HG03060 (cell line): Measurements from ENCODE around the gene MUC22.
"Not testable (repeated sequence)": the region's sequence is repeated elsewhere in the genome, so short reads cannot be mapped to it uniquely, and the experiment has no call there.

Source experiments
- ATAC-seq: cut with Tn5 transposase; IDR thresholded peaks from one replicate; pipeline ENCODE4 v1.9.1; 2021; ENCODE audit warnings: low read depth, moderate number of reproducible peaks; ENCODE audit not compliant: unreplicated experiment

Gene MUC22

GRCh38 chr6:31035862-31036497 lies 25.7 kb downstream of the MUC22 start:
- no peak for ATAC-seq

DNA sequence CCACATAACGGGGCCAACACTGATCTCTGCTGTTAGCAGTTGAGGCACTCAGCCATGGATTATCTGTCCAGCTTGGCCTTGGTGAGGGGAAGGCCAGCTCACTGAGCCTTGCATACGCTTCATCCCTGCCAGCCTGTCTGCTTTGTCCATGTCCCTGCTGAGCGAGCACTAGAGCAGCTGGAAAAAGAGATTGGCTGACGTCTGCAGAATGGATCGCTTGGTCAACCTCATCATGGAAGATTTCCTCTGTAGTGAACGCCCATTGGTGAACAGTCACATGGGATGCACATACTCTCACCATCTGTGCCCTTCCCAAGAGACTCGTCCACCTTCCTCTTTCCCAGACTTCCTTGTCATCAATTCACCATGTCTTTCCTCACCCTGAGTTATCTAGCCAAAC lies 26.9 kb downstream of the MUC22 start:
- no peak for ATAC-seq

DNA sequence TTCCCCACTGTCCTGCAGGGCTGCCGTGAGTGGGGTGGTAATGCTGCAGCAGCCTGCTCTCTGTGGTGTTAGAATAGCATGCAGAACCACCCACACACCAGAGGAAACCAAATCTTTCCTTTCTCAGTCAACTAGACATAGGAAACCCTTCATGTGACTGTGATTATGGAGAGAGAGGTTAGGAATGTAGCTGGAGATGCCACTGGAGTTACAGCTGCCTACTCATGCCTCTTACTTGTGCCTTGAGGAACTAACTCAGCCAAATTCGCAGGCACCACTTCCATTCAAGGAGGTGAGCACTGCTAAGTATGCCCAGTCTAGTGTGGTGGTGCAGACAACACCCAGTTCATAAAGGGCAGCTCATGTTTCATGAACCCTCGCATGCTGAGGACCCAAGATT lies 27.4 kb downstream of the MUC22 start:
- ATAC-seq = no peak

GRCh38 chr6:31038559-31038958 lies 28.3 kb downstream of the MUC22 start:
- ATAC-seq = no peak

GRCh38 chr6:31040801-31041200 lies 30.5 kb downstream of the MUC22 start:
- no peak for ATAC-seq

GRCh38 chr6:31041372-31041974 lies 31.2 kb downstream of the MUC22 start:
- ATAC-seq = no peak

DNA sequence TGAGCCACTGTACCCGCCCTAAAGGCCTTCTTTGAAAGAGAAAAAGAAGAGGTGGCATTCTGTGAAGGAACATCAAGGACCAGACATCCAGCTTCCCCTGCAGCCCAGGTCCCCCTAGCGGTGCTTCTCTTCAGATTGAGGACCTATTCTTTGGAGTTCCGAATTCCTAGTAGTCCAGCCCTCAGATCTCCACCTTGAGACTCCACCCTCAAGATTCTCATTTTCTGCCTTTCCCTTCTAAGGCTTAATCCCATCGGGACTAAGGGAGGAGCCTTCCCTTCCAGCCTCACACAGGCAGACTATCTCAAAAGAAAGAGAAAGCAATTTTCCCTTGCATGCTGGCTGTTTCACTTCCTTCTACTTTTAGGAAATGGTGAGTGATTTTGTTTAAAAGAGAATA lies 32.5 kb downstream of the MUC22 start:
- no peak for ATAC-seq

GRCh38 chr6:31048099-31048498 lies 37.8 kb downstream of the MUC22 start:
- no peak for ATAC-seq

DNA sequence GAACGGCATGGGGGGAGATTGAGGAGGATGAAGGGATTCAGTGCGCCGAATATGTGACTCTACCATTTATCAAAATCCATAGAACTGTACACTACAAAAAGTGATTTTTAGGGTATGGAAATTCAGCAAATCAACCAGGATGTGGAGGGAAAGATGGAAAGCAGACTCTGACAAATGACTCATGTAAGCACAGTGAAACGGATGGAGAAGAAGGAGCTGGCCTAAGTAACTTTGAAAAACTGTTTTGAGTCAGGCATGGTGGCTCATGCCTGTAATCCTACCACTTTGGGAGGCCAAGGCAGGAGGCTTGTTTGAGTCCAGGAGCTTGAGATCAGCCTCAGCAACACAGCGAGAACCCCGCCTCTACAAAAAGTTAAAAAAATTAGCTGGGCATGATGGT lies 39.2 kb downstream of the MUC22 start:
- ATAC-seq = no peak

- ATAC-seq = not testable (repeated sequence)
Observed at GRCh38 chr6:31053187-31053586, 42.9 kb downstream of the MUC22 start.

DNA sequence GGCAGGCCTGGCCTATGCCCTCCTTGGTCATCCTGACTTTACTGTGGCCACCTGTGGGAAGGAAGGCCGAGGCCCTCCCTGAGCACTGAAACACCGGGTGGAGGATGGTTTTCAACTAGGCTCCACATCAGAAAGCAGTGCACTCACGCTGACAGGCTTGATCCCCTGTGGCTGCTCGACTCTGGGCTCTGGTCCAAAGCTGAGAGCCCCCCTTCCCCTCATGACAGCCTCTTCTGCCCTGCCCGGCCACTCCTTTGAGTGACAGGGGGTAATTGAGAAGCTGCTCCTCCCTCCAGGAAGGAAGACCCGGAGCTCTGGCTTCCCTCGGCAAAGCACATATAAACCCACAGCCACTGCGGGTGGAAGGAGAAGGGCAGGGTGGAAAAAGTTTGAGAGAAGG lies 43.6 kb downstream of the MUC22 start:
- no peak for ATAC-seq

DNA sequence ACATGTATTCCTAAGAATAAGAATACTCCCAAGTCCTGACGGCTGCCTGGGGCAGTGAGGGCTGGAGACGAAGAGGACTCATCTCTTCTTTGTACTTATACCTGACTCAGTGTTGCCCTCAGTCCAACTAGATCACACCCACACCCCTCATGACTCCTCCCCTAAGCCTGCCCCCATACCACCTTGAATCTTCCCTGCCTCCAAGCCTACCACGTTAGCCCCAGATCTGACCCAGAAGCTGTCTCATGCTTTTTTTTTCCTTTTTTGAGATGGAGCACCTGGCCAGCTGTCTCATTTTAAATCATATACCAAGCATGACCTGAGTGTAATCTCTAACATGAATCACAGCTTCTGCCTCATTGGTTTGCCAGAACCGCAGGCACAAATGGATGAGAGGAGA lies 45.2 kb downstream of the MUC22 start:
- ATAC-seq = no peak

GRCh38 chr6:31057426-31058003 lies 47.2 kb downstream of the MUC22 start:
- no peak for ATAC-seq

DNA sequence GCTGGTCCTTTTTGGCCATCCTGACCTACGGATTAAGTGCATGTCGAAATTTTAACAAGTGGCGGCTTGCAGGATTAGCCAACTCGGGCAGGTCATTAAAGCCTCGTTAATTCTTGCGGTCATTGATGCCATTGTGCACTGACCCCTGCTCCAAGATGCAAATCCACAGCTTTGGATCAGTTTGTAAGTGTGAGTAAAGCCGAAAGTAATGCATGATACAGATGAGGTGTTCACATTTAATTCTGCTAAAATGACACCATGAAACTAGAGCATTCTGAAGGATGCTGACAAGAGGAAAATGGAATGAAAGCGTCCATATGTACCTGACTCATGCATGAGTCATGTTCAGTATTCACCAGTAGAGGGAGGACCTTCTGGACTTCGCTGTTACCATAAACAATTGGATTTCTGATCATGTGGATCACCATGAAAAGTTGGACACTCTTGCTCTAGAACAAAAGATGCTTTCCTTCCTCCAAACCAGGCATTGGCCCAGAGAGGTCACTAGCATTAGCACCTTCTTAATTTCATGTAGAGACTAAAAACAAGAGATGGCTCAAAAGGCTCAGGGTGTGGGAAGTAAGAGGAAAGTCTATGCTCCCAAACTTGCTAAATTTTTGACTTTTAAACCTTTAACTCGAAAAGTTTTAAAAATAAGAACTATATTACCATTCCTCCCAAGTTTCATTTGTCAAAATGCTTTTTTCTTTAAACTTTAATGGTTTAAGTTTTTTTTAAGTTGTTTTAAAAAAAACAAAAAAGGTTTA lies 48.0 kb downstream of the MUC22 start:
- no peak for ATAC-seq

GRCh38 chr6:31060145-31060544 lies 49.9 kb downstream of the MUC22 start:
- ATAC-seq = no peak

DNA sequence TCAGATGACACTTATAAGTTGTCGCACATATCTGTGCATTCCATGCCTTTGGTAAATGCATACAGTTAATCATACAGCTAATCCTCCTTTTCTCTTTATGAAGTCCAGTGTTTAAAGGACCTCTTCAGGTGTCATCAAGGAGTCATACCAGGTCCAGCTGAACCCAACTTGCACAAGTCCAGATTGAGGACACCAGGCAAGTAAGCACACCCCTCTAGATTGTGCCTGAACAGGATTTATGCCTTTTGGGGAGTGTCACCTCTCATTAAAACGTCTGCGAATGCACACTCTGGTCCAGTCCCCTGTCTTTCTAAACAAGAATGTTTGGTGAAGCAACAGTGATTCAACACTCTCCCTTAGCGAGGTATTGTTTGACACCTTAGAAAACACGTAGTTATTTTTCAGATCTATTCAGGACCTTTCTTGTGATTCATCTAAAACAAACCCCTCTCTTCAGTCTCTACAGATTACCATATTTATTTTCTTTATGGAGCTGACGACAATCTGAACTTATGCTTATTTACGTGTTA lies 53.7 kb downstream of the MUC22 start:
- ATAC-seq = no peak

- no peak for ATAC-seq
Observed at GRCh38 chr6:31065556-31065955, 55.3 kb downstream of the MUC22 start.

DNA sequence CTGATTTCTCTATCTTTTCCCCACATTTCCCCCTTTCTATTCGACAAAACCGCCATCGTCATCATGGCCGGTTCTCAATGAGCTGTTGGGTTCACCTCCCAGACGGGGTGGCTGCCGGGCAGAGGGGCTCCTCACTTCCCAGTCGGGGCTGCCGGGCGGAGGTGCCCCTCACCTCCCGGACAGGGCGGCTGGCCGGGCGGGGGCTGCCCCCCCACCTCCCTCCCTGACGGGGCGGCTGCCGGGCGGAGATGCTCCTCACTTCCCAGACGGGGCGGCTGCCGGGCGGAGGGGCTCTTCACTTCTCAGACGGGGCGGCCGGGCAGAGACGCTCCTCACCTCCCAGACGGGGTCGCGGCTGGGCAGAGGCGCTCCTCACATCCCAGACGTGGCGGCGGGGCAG lies 56.8 kb downstream of the MUC22 start:
- ATAC-seq = not testable (repeated sequence)

GRCh38 chr6:31067891-31068668 lies 57.8 kb downstream of the MUC22 start:
- not testable (repeated sequence) for ATAC-seq

DNA sequence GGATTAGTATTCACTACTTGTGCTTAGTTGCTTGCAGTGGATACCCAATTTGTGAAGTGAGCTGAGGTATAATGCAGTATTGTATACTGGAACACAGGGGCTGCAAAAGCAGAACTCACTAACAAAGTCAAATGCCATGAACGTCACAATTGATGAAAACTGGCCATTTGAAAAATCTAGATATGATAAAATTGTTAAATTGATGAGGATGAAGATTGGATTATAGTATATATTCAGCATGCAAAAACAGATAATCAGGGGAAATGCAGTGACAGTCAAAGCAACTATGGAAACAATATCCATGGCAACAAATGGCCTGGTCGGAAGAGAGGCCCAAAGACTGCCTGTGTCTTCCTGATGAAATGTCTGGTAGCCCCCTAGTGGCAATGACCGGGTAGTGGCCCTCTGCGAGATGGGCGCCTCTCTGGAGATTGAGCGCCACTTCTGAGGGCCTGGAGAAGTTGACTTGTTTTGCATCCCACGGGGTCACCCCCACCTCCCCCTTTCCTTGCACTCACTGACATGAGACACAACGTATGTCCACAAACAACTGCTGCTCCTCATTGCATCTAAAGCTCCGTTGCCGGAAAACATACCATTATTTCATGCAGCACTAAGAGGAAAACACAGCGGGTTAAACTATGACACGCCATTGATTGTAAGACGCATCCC lies 58.5 kb downstream of the MUC22 start:
- no peak for ATAC-seq
